ENCODE results near the gene AATK.

AATK gene

DNA sequence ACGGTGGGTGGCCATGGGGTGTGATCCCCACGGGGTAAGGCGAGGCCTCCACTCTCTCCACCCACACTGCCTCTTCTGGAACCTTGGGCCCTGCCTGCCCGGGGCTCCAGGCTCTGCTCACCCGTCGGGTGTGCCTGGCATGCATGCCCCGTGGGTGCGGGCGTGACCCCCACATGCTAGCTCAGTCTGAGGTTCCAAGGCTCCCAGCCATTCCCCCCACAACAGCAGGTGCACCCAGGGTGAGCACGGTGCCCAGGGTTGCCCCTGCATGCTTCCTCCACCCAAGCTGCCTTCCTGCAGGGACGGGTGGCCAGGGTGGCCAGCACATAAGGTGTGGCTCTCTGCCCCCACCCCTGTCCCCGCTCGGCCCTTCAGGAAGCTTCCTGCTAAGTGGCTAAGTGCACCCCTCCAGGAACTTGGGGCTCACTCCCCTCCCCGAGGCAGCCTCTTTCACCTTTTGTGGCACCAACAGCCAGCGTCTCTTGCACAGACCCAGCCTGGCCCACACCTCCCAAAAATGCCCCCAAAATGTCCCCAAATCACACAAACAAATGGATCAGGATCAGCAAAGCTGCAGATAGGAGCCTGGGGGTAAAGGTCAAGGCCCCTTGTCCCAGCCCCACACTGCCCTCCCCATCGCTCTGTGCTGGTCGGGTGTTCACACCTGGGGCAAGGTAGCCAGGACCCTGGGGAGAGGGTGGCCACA is 22.2 kb downstream of the AATK start:
- no peak for DNase-seq (ENCODE audit: low read depth in 2 of 2, low spot score in 1 of 2)

GRCh38 chr17:81143200-81143527 is 22.9 kb downstream of the AATK start:
- DNase-seq (ENCODE audit: low read depth in 2 of 2, low spot score in 1 of 2), result no peak

GRCh38 chr17:81142301-81143199 is 23.5 kb downstream of the AATK start:
- peak in 1 of 2 donors; percentile 15 for DNase-seq (ENCODE audit: low read depth in 2 of 2, low spot score in 1 of 2)

DNA sequence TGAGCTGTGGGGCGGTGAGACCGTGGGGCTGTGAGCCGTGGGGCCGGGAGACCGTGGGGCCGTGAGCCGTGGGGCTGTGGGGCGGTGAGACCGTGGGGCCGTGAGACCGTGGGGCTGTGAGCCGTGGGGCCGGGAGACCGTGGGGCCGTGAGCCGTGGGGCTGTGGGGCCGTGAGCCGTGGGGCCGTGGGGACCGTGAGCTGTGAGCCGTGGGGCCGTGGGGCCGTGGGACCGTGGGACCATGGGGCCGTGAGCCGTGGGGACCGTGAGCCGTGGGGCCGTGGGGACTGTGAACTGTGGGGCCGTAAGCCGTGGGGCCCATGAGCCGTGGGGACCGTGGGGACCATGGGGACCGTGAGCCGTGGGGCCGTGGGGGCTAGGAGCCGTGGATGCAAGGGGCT is 25.3 kb downstream of the AATK start:
- no peak for DNase-seq (ENCODE audit: low read depth in 2 of 2, low spot score in 1 of 2)

- DNase-seq (ENCODE audit: low read depth in 2 of 2, low spot score in 1 of 2), result no peak
Observed at GRCh38 chr17:81140018-81140417, 26.0 kb downstream of the AATK start.

DNA sequence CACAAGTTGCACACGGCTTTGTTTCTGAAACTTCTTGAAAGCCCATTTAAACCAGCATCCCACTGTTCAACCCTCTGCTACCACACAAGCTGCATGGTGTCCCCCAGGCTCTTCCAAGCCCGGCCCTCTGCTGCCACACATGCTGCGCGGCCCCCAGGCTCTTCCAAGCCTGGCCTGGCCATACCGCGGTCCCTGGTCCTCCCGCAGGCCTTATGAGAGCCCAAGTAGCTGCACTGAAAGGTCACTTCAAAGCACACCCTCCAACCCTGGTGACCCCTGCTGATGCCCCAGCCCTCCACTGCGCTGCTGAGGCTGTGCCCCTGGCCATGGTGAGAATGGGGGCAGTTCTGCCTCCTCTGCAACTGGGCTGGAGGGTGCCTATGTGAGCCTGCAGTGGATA is 26.6 kb downstream of the AATK start:
- no peak for DNase-seq (ENCODE audit: low read depth in 2 of 2, low spot score in 1 of 2)

GRCh38 chr17:81138500-81138899 is 27.5 kb downstream of the AATK start:
- DNase-seq (ENCODE audit: low read depth in 2 of 2, low spot score in 1 of 2), result no peak

DNA sequence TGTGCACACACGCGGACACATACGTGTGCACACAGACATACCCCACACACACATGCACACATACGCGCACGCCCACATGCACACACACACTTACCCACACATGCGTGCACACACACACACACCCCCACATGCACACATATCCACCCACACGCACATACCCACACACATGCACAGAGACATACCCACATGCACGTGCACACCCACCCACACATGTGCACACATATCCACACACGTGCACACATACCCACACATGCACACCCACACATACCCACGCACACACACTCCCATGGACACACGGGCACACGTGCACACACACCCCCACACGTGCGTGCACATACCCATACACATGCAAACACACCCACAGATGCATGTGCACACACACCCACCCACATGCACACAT is 27.9 kb downstream of the AATK start:
- no peak for DNase-seq (ENCODE audit: low read depth in 2 of 2, low spot score in 1 of 2)

DNA sequence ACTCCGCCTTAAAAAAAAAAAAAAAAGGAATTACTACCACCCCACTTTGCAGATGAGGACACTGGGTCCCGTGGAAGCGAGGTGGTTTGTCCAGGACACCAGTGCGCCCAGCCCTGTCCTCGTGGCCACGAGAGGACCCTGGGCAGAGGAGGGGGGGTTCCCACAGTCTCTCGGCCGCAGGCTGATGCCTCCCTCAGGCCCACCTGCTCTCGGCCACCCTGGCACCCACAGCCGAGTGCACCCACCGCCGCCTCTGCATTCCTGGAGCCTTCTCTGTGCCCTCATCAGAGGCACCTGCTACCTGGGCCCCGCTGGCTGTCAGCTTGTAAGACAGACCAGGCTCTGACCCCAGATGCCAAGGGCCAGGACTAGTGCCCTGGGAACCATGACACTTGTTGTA is 28.8 kb downstream of the AATK start:
- DNase-seq (ENCODE audit: low read depth in 2 of 2, low spot score in 1 of 2), result no peak

- DNase-seq (ENCODE audit: low read depth in 2 of 2, low spot score in 1 of 2), result no peak
Observed at GRCh38 chr17:81136366-81136765, 29.7 kb downstream of the AATK start.

DNA sequence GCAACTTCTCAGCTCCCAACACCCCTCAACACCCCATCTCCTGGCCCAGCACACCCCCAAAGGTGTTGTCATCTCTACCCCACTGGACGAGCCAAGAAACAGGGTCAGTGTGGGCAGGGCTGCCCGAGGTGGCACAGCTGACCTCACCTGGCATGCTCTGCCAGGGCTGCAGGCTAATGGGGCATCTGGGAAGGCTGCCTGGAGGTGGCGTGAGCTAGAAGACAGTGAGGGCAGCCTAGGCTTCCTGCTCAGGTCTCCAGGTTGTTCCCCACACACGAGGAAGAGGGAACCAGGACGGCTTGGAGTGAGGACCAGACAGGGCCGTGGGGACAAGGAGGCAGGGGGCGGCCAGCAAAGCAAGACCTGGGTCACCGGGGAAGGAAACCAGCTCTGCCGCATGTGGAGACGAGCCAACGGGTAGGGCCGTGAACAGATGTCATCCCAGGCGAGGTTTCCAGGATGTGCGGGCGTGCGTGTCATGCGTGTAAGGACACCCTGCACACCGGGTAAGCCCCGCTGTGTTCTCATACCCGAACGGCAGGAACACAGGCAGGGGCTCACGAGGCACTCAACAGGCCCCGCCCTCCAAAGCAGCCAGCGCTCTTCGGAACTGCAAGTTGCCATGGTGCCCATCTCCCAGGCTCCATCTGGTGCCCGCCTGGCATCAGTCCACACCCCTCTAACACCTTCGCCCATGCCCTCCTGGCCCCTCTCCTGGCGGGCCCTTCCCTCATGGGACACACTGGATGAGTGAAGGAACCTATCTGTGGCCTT is 30.3 kb downstream of the AATK start:
- DNase-seq (ENCODE audit: low read depth in 2 of 2, low spot score in 1 of 2), result no peak

DNA sequence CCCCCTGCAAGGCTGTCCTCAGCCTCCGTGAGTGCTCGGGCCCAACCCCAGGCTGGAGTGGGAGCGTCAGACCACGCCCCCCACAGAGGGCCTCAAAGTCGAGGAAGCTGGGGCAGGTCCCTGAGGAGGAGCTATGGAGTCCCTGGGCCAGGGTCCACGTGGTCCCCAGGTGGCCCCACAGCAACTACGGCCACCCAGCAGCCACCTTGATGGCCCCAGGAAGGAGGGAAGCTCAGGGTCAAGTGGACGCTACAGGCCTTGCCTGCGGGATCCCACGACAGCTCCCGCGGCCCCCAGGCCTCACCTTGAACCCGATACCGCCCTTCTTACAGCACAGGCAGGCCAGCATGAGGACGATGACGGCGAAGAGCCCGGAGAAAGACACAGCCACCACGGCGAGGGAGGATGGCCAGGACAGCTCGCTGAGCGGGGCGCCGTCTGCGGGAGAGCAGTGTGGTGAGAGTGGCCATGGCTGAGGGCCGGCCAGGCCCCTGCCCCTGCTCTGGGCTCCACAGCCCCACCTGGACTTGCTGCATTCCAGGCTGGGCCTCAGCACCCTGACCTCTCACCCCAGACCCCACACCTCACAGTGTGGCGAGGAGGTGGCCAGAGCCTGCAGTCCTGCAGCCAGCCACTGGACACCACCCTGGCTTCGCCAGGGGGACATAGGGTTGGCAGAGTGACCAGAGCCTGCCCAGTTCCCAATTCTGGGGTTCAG is 31.8 kb downstream of the AATK start:
- no peak for DNase-seq (ENCODE audit: low read depth in 2 of 2, low spot score in 1 of 2)

DNA sequence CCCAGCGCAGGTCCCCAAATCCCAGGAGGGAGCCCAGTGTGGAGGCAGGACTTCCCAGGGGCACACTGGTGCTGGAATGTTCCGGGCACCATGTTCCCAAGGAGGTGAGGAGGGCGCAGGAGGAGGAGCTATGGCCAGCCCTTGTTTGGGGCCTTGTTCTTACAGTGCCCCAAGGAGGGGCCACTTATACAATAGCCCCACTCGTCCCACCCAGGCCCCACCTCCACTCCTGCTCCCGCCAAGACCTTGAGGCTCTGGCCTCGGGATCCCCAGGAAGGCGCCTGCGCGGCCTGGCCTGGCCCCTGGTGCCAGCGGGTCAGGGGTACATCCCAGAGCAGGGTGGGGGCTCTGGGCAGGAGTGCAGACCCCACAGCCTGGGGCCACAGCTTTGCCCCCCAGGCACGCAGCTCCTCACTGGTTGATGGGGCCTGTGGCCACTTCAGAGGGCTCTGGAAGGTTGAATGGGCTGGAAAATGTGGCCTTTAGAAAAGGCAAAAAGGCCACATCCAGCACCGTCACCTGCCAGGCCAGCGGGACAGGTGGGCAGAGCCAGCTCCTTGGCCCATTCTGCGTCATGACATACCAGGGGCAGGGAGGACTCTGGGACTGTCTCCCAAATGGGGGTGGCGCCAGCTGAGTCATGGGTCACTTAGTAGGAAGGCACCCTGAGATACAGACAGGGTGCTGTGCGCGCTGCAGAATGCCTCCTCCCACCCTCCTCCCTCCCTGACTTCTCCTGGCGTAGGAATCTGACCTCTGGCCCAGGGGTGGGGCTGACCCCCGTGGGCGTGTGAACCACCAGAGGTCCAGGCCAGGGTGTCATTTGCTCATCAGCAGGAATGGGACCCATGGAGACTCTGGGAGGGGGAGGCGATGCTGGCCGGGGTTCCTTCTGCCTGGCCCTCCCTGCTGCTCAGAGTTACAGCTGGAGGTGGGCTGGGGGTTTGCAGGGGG is 33.0 kb downstream of the AATK start:
- DNase-seq (ENCODE audit: low read depth in 2 of 2, low spot score in 1 of 2), result no peak

DNA sequence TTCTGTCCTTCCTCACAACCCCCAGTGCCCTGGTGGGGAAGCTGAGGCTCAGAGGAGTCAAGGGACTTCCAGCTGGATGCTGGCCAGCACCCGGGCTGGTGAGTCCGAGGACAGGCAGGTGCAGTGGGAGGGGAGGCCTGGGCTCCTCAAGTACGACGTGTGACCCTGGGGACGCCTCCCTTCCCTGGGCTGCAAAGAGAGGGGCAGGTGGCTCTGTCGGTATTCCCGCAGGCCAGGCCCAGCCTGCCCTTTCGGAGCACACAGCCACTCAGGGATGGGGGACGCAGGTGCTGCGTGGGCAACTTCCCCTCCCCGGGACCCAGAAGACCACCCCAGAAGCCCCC is 33.9 kb downstream of the AATK start:
- no peak for DNase-seq (ENCODE audit: low read depth in 2 of 2, low spot score in 1 of 2)

DNA sequence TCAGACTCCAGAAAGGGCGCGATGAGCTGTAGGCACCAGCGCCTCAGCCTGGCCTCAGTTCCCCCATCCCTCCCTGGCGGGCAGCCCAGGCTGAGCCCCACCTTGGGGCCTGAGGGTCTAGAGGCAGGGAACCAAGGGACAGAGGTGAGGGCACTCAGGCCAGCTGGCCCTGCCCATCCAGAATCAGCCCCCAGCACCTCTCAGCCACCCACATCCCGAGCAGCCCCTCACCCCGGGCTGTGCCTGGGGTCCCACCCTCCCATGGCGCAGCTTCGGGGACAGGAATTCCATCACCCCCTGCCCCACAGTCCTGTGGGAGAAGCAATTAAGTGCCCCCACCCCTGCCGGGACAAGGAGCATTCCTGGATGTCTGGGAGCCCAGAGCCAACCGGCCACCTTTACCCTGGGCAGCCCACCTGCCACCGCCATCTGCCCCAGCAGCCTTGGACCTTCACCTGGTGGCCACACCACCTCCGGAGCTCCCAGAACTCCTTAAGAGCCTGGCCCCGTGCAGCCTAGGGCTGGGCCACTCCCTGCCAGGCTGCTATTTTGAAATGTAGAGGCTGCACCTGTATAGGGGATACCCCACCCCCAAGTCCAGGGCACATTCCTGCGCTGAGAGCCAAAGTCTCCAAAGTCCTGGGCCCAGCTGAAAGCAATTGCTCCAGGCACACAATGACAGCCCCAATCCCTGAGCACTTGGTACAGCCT is 34.4 kb downstream of the AATK start:
- no peak for DNase-seq (ENCODE audit: low read depth in 2 of 2, low spot score in 1 of 2)

GRCh38 chr17:81130385-81131361 is 35.3 kb downstream of the AATK start:
- no peak for DNase-seq (ENCODE audit: low read depth in 2 of 2, low spot score in 1 of 2)

GRCh38 chr17:81129711-81130367 is 36.2 kb downstream of the AATK start:
- no peak for DNase-seq (ENCODE audit: low read depth in 2 of 2, low spot score in 1 of 2)

- DNase-seq (ENCODE audit: low read depth in 2 of 2, low spot score in 1 of 2), result no peak
Observed at GRCh38 chr17:81129289-81129688, 36.7 kb downstream of the AATK start.
